ENCODE results near the gene UVRAG.

DNA sequence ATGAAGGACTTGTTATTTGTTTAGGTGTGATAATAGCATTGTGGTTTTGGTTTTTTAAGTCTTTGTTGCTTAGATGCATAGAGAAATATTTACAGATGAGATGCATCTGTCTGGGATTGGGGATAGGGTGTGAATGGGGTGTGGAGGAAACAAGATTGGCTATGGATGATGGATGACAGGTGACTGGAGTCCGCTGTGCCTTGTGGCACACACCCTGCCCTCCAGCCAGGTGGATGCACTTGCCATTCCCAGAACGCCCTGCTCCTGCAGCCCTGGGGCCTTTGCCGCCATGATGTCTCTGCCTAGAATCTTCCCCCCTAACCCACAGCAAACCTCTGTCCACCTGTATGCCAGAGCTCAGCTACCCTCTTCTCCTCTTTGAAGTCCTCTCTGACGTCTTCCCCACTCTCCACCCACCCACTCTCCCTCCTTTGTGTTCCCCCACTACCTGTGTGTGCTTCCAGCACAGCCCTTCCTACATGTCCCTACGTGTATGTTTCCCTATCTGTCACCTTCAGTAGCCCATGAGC, 336.6 kb downstream of the UVRAG start:
- TF ChIP-seq CTCF (IDR thresholded peaks at IDR 0.05), result no peak
- TF ChIP-seq POLR2A (IDR thresholded peaks at IDR 0.05), result no peak
